OCI-LY1 (cell line): ENCODE data around the gene DYRK1A.

Source experiments
- H2AFZ ChIP-seq: fragments of 200-600 bp; sonication (generic), shearing (Covaris generic); 2 replicates; pipeline ENCODE4 v1.6.0; 2014; ENCODE audit warnings: antibody characterized with exemption, mild to moderate bottlenecking, low read length
- H3F3A ChIP-seq: fragments of 200-600 bp; sonication (generic), shearing (Covaris generic); 2 replicates; pipeline ENCODE4 v1.6.0; 2014; ENCODE audit warnings: mild to moderate bottlenecking, antibody characterized with exemption, low read length, moderate library complexity; ENCODE audit not compliant: insufficient read depth
- H3K27ac ChIP-seq: fragments of 200-600 bp; sonication (generic); 2 replicates; pipeline ENCODE4 v1.5.1; 2014; ENCODE audit warnings: low read length, mixed run types, mild to moderate bottlenecking, low read depth; ENCODE audit not compliant: poor library complexity, severe bottlenecking
- H3K27me3 ChIP-seq: fragments of 200-600 bp; sonication (generic); 2 replicates; pipeline ENCODE4 v1.6.0; 2014; ENCODE audit warnings: antibody characterized with exemption, mild to moderate bottlenecking, low read length, moderate library complexity; ENCODE audit not compliant: insufficient read depth
- H3K36me3 ChIP-seq: fragments of 200-600 bp; sonication (generic); 2 replicates; pipeline ENCODE4 v1.6.1; 2014; ENCODE audit warnings: mild to moderate bottlenecking, antibody characterized with exemption, low read length, moderate library complexity, mixed read lengths; ENCODE audit not compliant: insufficient read depth
- H3K4me1 ChIP-seq: fragments of 200-600 bp; sonication (generic); 2 replicates; pipeline ENCODE4 v1.5.1; 2014; ENCODE audit warnings: mild to moderate bottlenecking, low read length, moderate library complexity; ENCODE audit not compliant: insufficient read depth, severe bottlenecking
- H3K4me2 ChIP-seq: fragments of 200-600 bp; sonication (generic), shearing (Covaris generic); 2 replicates; pipeline ENCODE4 v1.6.1; 2014; ENCODE audit warnings: low read length
- H3K4me3 ChIP-seq: fragments of 200-600 bp; sonication (generic); 2 replicates; pipeline ENCODE4 v1.5.1; 2014; ENCODE audit warnings: low read length, low read depth, mild to moderate bottlenecking, mixed read lengths; ENCODE audit not compliant: poor library complexity, severe bottlenecking
- H3K79me2 ChIP-seq: fragments of 200-600 bp; shearing (Covaris generic); 2 replicates; pipeline ENCODE4 v1.6.1; 2016; ENCODE audit warnings: mixed run types, low read length, mixed read lengths; ENCODE audit not compliant: insufficient read depth
- H3K9ac ChIP-seq: fragments of 200-600 bp; sonication (generic), shearing (Covaris generic); 2 replicates; pipeline ENCODE4 v1.6.1; 2014; ENCODE audit warnings: mild to moderate bottlenecking, low read length, mixed read lengths
- H3K9me2 ChIP-seq: fragments of 200-600 bp; sonication (generic), shearing (Covaris generic); 2 replicates; pipeline ENCODE4 v1.6.1; 2014; ENCODE audit warnings: low read depth, mild to moderate bottlenecking, low read length, mixed read lengths
- H3K9me3 ChIP-seq: fragments of 200-600 bp; shearing (Covaris generic); 2 replicates; pipeline ENCODE4 v1.6.1; 2014; ENCODE audit warnings: low read length, mixed read lengths
- H4K20me1 ChIP-seq: fragments of 200-600 bp; sonication (generic), shearing (Covaris generic); 2 replicates; pipeline ENCODE4 v1.6.0; 2016; ENCODE audit warnings: mild to moderate bottlenecking, low read length; ENCODE audit not compliant: insufficient read depth
- CTCF ChIP-seq: fragments of 200-600 bp; sonication (generic), shearing (Covaris generic); IDR thresholded peaks from 2 replicates; pipeline ENCODE4 v1.5.1; 2017; ENCODE audit warnings: mild to moderate bottlenecking, antibody characterized with exemption, low read length, moderate library complexity, mixed read lengths
- EZH2 ChIP-seq: fragments of 200-600 bp; sonication (generic), shearing (Covaris generic); IDR thresholded peaks from 2 replicates; pipeline ENCODE4 v1.8.0; 2017; ENCODE audit warnings: borderline replicate concordance, mixed run types, mild to moderate bottlenecking, antibody characterized with exemption, low read length, moderate library complexity, mixed read lengths

DYRK1A gene

DNA sequence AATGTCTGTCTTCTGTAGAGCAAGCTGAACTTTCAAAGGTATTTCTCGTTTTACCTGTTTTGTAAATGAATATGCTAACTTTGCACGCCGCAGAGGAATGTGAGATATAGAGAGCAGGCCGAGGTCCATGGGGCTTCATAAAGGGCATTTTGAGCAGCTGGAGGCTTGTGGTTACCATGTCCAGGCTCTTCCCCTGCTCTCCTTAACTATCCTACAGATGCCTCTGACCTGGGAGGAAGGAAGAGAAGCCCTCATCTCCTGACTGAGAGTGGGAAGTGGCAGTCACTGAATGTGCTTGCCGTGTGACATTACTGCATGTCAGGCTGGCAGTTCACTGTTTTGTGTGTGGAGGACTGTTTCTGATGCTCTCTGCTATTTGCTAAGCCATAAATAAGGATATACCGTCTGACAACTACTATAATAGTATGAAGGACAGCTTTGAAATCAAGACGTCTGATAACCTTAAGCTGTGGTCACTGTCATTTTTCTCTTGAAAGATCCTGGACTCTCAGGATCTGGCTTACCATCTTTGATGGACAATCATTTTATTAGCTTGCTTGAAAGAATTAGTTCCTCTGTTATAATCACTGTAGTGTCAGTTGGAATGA is 92.2 kb downstream of the DYRK1A start:
- peak overlapping the region; percentile 49 for H3K27ac ChIP-seq
- H3K4me2 ChIP-seq, result peak overlapping the region; percentile 17; the same call in 1 of the 2 replicates
- no peaks in the 10 kb centered on the region for H3K27me3 ChIP-seq
- H4K20me1 ChIP-seq, result no peaks in the 10 kb centered on the region
- no peaks in the 10 kb centered on the region for H3K9me2 ChIP-seq
- peaks cover 2% of the 10 kb centered on the region; the same call in 1 of the 2 replicates for H3K36me3 ChIP-seq
- H2AFZ ChIP-seq, result no peak overlapping the region
- no peaks in the 10 kb centered on the region for H3K9me3 ChIP-seq
- peaks cover 6% of the 10 kb centered on the region; the same call in 1 of the 2 replicates for H3F3A ChIP-seq
- H3K4me1 ChIP-seq, result peaks cover 63% of the 10 kb centered on the region
- H3K4me3 ChIP-seq, result no peak overlapping the region
- peaks cover 97% of the 10 kb centered on the region for H3K79me2 ChIP-seq
- H3K9ac ChIP-seq, result no peak overlapping the region
- TF ChIP-seq EZH2 (no peak), CTCF (no peak)

GRCh38 chr21:37459575-37459974 is 93.0 kb downstream of the DYRK1A start:
- H3K9me2 ChIP-seq, result no peaks in the 10 kb centered on the region
- no peak overlapping the region for H3K4me2 ChIP-seq
- H3K27me3 ChIP-seq, result no peaks in the 10 kb centered on the region
- no peak overlapping the region for H3K9ac ChIP-seq
- no peaks in the 10 kb centered on the region for H3K9me3 ChIP-seq
- TF ChIP-seq EZH2 (no peak), CTCF (no peak)
- no peak overlapping the region for H2AFZ ChIP-seq
- peaks cover 6% of the 10 kb centered on the region; the same call in 1 of the 2 replicates for H3F3A ChIP-seq
- peaks cover 63% of the 10 kb centered on the region for H3K4me1 ChIP-seq
- peaks cover 97% of the 10 kb centered on the region for H3K79me2 ChIP-seq
- H3K36me3 ChIP-seq, result peaks cover 2% of the 10 kb centered on the region; the same call in 1 of the 2 replicates
- no peak overlapping the region for H3K27ac ChIP-seq
- no peaks in the 10 kb centered on the region for H4K20me1 ChIP-seq
- no peak overlapping the region for H3K4me3 ChIP-seq

DNA sequence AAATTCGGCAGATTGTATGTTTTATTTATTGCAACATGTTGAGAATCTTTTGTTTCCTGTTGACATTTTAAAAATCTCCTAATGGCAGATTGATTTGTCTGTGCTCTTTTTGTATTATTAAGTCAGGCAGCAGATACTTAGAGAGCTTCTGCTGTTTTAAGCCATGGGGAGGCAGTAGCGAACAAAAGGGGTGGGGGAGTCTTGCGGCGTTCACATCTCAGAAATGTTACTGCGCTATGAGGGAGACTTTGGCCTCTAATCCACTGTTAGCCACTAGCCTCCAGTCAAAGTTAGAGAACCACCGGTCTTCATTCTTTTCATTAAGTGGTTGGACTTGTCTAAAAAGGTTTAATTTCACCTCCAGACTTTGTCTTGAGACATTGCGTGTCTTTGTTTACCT is 93.6 kb downstream of the DYRK1A start:
- H4K20me1 ChIP-seq, result no peaks in the 10 kb centered on the region
- peaks cover 7% of the 10 kb centered on the region; the same call in 1 of the 2 replicates for H3K36me3 ChIP-seq
- no peak overlapping the region for H3K9ac ChIP-seq
- H3K4me3 ChIP-seq, result no peak overlapping the region
- no peak overlapping the region for H2AFZ ChIP-seq
- H3F3A ChIP-seq, result peaks cover 6% of the 10 kb centered on the region; the same call in 1 of the 2 replicates
- H3K9me3 ChIP-seq, result no peaks in the 10 kb centered on the region
- no peaks in the 10 kb centered on the region for H3K9me2 ChIP-seq
- no peaks in the 10 kb centered on the region for H3K27me3 ChIP-seq
- no peak overlapping the region for H3K27ac ChIP-seq
- H3K79me2 ChIP-seq, result peaks cover 97% of the 10 kb centered on the region
- no peak overlapping the region for H3K4me2 ChIP-seq
- peaks cover 63% of the 10 kb centered on the region for H3K4me1 ChIP-seq
- TF ChIP-seq EZH2, result no peak
- peak; percentile 43 for TF ChIP-seq CTCF
